Hippocampal formation (tissue), 2 donors: ENCODE results near the gene SLC16A3.
"Not testable (repeated sequence)": the region's sequence is repeated elsewhere in the genome, so short reads cannot be mapped to it uniquely, and the experiment has no call there.

Source experiments
- DNase-seq, 2 donors: peaks; one replicate each; lab custom pipeline; 2025; lab: John Stamatoyannopoulos, UW

Gene SLC16A3

DNA sequence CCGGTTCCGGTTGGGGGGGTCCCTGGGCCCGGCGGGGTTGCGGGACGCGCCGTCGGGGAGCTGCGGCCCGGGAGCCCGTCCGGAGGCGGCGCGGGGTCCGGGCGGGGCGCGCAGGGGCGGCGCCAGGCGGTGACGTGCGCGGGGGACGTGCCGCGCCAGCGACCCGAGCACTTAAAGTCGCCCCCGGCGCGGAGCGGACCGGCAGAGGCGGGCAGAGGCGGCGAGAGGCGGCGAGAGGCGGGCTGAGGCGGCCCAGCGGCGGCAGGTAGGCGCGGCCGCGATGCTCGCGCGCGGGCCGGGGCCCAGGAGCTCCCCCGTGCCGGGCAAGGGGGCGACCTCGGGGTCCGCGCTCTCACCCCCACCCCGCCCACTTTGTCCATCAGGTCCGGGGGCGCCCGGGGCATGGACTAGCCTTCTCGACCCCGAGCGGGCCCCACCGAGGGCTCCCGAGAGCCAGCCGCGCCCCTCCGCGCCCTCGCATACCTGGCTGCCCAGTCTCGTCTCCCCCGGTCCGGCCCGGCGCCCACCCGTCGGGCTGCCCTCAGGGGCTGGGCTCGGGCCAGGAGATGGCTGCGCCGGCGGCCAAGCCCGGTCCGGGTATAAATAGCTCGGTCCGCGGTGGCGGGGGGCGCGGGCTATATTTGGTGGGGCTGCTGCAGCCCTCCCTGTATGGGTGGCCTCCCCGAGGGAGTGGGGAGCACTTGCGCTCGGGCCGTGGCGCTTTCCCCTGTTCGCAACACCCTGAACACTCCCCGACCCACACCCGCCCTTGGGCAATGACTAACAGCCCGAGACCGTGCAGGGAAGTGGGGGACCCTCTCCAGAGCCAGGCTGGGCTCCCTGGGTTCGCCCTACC lies at the start of gene SLC16A3:
TSS of gene SLC16A3 (plus strand) at position 201 of the 856 bp plus-strand sequence. CDS start 6,967 bp downstream, outside the sequence.
- peak in 1 of 2 donors; percentile 22 for DNase-seq

DNA sequence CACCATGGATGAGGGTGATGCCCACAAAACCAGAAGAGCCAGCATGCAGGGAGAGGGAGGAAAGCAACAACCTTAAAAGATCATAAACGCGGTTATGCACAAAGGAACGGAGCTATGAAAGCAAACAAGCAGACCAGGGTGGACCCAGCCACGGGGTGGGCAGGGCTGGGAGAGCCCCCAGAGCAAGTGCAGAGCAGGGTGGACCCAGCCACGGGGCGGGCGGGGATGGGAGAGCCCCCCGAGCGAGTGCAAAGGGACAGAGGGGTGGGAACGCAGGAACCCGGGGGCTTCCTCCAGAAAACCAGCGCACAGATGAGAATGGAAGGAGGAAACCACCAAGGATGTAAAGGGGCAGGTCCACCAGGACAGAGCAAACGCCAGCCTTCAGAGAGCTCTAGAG lies 49.4 kb upstream of the SLC16A3 start:
- no peak for DNase-seq

DNA sequence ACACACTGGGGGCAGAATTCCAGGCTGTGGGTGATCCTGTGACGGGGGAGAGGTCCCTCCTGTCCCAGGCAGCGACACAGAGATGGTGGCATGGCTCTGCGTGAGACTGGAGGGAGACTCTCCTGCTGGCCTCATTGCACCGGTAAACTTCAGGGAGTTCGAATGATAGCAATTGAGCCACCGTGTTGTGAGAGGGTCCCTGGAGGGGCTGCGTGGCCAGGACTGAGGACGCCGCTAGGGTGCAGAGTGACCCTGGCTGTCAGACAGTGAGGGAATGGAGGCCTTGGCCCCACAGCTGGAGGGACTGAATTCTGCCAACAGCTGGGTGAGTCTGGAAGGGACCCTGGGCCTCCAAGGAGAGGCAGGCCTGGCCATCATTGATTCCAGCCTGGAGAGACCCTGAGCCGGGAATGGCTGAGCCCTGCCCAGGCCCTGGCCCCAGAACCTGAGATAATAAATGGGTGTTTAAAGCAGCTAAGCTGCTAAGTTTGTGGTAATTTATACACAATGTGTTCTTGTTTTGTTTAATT lies 48.8 kb upstream of the SLC16A3 start:
- no peak for DNase-seq

DNA sequence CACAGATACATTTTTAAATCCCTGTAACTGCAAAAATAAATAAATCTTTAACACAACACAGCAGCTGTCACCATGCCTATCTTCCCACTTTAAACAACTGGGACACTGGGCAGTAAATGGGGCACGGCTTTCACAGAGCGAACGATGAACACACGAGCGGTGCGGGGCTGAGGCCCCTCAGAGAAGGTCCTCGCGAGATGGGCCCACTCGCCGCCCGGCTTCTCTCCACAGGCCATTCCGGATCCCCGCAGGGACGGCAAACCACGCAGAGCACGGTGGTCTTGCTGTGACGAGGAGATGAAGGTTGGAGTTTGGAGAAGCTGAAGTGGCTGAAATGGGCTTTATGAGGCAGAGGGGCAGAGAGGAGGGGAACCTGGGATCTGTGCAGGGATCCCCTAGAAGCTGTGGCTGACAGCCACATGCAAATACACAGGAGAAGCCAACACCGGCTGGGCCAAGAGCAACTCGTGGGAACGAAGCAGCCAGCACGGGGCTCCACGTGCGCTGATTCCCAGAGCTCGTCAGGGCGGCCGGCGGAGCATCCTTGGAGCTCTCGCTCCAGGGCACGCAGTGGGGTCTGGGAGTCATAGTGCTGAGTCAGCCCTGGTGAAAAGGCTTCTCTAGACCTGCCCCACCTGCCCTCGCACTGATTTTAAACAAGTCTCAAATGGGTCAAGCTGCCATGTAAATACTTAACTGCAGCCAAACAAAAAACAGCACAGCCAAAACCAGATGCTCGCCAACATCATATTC lies 47.9 kb upstream of the SLC16A3 start:
- no peak for DNase-seq

DNA sequence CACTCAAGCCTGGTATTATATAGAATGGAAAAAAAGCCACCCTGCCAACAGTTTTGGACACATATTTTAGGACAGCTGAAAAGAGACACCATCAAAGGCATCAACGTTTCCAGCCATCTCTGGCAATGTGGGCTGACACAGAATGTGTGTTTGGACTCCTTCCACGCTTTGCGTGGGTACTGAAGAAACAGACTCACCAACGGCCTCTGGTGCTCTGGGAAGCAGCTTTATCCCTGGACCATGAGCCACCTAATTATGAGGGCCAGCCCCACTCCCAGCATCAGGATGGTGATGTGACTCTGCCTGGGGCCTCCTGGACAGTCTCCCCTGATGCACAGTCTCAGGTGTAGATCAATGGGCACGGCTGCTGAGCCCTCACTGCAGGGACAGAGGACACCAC lies 44.1 kb upstream of the SLC16A3 start:
- no peak for DNase-seq

DNA sequence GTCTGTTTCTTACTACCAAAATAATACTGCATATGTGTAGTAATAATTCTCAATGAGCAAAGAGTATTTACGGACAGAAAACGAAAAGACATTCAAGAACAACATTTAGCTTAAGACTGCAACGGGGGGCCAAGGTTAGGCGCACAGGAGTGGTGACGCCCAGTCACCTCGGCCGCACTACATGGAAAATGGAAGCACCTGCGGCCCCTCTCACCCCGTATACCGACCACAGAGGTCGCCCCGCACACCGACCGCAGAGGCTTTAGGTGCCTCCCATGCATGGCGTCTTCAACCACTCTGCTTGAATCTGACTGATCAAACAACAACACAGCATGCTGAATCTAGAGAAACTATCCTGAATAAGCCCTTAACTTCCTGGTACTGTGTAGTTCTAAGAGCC lies 42.6 kb upstream of the SLC16A3 start:
- no peak for DNase-seq

DNA sequence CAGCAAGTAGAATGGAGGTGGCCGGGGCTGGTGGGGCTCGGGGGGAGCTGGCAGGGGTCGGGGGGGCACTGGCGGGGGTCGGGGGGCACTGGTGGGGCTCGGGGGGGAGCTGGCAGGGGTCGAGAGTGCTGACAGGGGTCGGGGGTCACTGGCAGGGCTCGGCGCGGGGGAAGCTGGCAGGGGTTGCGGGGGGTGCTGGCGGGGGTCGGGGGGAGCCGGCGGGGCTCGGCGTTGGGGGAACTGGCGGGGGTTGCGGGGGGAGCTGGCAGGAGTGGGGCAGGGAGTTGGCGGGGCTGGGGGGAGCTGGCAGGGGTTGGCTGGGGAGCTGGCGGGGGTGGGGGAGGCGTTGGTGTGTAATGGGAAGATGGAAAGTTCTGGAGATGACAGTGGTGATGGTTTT lies 41.3 kb upstream of the SLC16A3 start:
- no peak for DNase-seq

DNA sequence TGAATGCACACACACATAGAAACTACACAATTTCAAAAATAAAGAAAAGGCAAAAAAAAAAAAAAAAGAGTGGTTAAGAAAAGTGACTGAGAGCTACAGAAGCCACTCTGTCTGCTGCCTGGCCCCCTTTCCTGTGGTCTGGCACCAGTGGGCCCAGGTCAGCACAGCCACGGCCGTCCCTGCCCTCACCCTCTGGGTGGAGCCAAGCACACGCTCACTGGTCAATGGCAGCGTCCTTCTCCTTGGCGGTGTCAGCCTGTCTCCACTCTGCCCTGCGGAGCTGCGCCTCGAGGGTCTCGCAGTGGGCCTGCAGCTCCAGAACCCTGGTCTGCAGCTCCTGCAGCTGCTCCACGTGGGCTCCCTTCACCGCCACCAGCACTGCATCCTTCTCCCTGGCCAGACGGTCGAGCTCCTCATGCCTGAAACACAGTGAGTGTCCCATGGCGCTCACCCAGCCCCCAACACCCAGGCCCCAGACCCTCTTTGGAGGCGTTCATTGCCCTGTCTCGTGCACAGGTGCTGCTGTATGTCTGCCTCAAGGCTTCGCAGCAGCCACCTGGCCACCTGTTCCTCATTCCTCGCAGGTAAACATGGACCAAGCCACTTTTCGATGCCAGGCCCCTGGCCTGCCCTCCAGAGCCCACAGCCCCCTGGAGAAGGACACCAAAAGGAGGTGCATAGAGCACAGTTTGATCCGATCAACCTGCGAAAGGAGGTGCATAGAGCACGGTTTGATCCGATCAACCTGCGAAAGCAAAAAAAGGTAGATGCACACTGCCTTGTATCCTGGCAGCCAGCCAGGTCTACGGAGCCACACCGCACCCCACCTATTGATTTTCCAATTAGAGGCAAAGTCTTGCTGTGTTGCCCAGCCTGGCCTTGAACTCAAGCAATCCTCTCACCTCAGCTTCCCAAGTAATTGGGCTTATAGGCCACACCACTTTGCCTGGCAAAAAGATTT lies 40.6 kb upstream of the SLC16A3 start:
- no peak for DNase-seq

DNA sequence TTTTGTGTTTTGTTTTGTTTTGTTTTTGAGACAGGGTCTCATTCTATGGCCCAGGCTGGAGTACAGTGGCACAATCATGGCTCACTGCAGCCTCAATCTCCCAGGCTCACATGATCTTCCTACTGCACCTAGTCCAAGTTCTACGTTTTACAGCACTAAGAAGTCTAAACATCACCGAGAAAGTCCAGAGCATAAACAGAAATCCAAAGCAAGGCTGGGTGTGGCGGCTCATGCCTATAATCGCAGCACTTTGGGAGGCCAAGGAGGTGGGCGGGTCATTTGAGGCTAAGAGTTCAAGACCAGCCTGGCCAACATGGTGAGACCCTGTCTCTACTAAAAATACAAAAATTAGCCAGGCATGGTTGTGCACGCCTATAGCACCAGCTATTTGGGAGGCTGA lies 35.8 kb upstream of the SLC16A3 start:
- not testable (repeated sequence) for DNase-seq

DNA sequence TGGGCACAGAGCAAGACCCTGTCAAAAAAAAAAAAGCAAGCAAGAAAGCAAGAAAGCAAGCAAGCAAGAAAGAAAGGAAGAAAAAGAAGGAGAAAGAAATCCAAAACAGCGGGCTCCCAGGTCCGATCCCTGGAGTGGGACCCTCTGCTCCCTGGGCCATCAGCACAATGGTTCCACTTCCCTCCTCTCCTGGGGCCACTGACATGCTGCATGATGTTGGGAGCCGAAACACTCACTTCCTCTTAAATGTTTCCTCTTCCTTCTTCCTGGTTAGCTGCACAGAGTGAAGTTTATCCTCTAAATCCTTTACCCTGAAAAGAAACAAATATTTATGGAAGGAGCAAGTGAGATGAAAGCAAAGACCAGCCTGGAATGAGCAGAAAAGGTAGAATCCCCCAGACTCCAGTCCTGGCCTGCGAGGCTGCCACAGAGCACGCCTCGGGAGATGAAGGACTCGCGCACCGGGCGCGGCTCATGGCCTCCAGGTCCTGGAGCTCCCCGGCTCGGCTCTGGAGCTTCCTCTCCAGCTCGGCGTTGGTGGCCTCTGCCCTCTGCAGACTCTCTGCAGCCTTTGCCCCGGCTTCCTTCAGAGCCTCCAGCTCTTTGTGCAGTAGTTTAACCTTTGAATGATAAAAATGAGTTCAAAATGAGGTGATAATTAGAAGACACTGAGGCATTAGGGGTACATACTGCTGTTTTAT lies 35.2 kb upstream of the SLC16A3 start:
- DNase-seq, result peak in 1 of 2 donors; percentile 14

DNA sequence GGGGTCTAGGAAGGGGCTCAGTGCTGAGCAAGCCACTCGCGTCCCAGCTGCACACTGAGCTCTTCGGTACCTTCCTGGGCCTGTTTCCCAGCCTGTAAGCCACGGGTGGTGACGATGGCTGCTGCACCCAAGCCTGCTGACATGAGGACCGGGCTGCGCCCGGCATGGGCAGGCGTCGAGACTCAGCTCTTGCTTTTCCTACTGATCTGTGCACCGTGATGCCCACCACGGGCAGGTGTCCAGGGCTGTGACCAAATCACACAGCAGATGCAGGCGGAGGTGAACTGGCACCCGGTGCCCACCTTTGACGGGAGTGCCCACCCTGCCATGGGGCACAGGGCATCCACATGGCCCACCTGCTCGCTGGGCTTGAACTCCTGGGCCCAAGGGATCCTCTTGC lies 34.1 kb upstream of the SLC16A3 start:
- DNase-seq, result no peak

DNA sequence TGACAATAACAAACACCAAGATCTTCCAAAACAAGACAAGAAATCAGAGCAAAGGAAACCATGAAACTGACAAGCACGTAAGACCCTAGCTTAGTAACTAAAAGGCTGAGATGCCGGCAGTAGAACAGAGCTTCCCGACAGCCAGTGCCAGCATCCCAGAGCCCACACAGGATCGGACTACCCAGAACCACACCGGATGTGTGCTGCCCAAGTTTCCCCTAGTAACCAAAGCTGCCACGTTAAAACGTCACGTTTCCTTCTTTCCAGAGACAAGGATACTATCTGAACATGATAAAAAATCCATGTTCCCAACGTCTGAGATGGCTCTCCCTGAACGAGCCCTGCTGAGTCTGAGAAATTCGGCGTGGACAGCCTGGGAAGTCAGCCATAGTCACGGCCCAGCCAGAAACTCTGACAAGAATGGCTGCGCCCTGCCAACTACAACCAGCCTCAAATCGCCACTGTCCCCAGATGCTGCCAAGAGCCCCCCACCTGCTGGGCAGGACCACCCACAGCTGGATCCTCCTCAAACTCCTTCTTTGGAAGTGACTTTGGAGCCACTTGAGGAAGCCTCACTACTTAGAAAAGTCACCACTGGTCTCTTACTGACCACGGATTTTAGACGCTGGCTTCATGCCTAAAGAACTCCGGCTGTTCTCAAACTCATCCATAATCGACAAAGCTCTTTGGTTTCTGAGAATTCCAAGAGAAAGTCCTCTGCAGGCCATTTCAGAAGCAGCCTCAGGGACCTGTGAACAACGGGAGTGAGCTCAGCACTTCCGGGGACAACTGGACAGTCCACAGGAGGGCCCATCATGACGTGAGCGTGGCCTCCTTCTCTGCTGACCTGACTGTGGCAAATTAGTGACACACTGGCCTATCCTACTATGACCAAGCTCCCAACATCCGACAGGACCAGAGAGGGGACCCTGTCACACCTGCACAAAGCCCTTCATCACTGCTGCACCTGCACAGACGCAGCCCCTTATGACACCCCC lies 32.9 kb upstream of the SLC16A3 start:
- no peak for DNase-seq

DNA sequence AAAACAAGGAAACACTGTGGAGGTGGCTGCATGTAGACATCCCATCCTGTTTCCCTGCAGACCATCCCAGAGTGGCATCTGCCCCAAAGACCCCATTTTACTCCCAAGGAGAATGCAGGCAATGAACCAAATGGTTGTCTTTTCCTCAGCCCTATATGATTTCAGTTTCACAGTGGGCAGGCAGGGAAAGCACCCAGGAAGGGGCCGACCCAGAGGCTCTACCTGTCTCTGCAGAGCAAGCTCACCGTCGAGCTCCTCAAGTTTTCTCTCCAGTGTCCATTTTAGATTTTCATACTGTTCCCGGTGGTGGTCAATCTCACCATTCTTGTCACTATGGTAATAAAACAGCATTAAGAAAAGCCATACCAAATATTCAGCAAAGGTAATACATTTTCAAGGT lies 30.8 kb upstream of the SLC16A3 start:
- no peak for DNase-seq

DNA sequence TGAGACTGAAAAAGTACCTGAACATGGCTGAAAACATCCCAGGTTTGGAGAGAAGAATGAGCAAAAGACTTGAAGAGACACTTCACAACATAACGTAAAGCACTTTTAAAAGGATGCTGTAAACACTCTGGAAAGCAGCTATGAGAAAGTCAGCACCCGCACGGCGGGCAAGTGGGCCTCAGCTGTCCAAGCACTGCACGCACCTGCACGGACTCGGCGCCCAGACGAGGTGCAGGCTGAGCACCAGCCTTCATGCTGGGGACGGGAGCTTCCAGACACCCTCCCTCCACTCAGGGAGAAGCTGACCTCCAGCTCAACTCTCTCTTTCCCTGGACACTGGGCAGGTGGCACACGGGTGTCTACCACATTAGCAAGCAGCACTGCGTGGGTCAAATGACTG lies 29.3 kb upstream of the SLC16A3 start:
- DNase-seq, result no peak

DNA sequence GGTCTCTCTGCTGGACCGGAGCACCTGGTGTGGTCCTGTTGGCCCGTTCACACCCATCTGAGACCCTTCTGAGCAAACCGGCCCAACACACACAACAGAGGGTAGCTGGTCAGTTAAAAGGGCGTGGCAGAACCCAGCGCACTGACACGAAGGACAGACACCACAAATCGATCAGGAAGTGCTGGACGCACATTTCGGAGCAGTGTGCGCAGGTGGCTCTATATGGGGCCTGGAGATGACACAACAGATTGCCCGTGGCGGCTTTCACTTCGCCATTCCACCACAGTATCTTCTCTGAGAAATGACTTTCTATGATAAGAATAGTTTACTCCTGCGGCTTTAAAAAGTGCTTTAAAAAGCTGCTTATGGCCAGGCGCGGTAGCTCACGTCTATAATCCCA lies 28.7 kb upstream of the SLC16A3 start:
- DNase-seq, result no peak

DNA sequence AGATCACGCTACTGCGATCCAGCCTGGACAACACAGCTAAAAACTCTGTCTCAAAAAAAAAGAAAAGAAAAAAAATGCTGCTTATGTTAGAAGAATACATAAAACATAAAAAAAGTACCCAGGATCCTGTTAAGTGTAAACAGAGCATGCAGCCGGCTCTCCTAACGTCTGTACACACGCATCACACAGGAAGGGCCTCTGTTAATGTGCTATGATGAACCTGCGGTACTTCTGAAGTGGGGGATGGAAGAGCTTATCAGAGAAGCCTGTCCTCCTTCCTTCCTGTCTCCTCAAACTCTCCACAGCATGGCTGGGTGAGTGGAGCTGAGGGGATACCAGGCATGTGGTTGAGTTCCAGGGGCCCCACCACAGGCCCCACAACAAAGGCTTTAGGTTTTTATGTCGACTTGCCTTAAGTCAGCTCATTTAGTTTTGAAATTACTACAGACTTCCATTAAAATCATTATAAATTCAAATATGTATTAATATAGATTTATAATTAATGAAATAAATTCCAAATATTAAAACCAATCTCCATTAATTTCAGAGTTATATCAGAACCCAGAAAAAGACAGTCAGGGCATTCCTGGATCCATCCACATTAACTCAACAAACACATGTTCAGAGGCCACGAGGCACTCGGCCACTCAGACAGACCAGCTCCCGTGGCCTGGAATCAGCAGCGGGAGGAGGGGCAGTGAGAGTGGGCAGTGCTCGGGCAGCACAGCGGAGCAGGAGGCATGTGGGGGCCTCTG lies 27.9 kb upstream of the SLC16A3 start:
- DNase-seq, result no peak

DNA sequence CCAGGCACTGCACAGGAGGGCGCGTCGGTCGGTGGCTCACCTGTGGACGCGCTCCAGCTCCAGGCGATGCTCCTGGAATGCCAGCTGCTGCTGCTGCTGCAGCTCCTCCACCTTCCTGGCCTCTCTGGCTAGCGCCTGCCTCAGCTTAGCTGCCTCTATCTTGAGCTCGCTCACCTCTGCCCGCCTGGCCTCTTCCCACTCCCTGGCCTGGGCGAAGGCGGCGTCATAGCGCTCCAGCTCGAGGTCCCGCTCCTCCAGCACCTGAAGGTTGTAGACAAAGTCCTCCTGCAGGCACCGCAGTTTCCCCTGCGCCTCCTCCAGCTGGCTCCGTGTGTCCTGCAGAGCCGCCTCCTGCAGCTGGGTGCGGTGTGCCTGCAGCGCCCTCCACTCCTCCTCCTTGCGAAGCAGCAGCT lies 27.3 kb upstream of the SLC16A3 start:
- DNase-seq, result no peak

DNA sequence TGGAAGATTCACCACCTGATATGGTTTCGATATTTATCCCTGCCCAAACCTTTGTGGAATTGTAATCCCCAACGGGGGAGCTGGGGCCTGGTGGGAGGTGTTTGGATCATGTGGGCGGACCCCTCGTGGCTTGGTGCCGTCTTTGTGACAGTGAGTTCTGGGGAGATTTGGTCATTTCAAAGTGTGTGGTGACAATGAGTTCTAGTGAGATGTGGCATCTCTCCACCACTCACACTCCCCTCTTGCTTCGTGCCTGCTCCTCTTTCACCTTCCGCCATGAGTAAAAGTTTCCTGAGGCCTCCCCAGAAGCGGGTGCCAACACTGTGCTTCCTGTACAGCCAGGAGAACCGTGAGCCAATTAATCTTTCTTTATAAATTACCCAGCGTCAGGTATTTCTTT lies 25.9 kb upstream of the SLC16A3 start:
- no peak for DNase-seq

DNA sequence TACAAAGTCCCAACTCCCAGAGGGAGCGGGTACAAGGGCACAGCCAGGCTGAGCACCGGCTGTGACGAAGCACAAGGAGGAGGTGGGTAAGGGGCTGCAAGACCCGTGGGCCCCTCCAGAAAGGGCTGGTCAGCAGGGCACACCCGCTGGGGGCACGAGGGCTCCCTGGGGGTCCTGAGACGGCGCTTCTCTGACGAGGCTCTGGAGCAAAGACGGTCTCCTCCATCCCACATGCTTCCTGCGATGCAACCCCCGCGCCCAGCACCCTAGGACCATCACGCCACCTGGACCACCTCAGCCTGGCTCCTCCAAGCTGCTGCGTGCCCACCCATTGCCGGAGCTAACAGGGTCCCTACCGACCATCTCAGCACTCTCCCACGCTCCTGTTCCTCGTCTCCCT lies 24.9 kb upstream of the SLC16A3 start:
- DNase-seq, result no peak
